ENCODE results near the gene TSPO2. TPM values are rescaled to one million over a fixed set of nuclear protein-coding genes. Genes with fewer than 3 reads are reported as not detected.

The TSPO2 gene
- total and polyA plus RNA-seq, 9 of the 15 experiments (the other 6 are each of a cell fraction or from before 2014, with no cell fraction given): not detected

- no peak for TF ChIP-seq ZNF707 (CRISPR knock-in tag; conservative IDR thresholded peaks at IDR 0.05)
- TF ChIP-seq HNRNPLL (IDR thresholded peaks at IDR 0.05; ENCODE audit: low read depth, low read length, poor library complexity, severe bottlenecking): no peak
- peak; percentile 26 for TF ChIP-seq SMARCB1 (IDR thresholded peaks at IDR 0.05; ENCODE audit: insufficient read length, low read depth)
- TF ChIP-seq XRCC5 (IDR thresholded peaks at IDR 0.05; ENCODE audit: low read depth, low read length): no peak
- TF ChIP-seq TCF3 (CRISPR knock-in tag; IDR thresholded peaks at IDR 0.05): peak; percentile 71
- no peak for TF ChIP-seq ZFPM2 (CRISPR knock-in tag; IDR thresholded peaks at IDR 0.05)
- no peak for TF ChIP-seq ZNF445 (CRISPR knock-in tag; IDR thresholded peaks at IDR 0.05; ENCODE audit: low read depth)
- no peak for TF ChIP-seq ZNF395 (CRISPR knock-in tag; IDR thresholded peaks at IDR 0.05)
- no peak for TF ChIP-seq EWSR1 (IDR thresholded peaks at IDR 0.05; ENCODE audit: borderline replicate concordance, low read depth, partially characterized antibody)
- no peak for TF ChIP-seq CREBBP (IDR thresholded peaks at IDR 0.05; ENCODE audit: low read depth, low read length)
- TF ChIP-seq ID3 (CRISPR knock-in tag; IDR thresholded peaks at IDR 0.05): no peak
- no peak for TF ChIP-seq ID3 (tag; IDR thresholded peaks at IDR 0.05)
- no peak for TF ChIP-seq TAF15 (IDR thresholded peaks at IDR 0.05; ENCODE audit: low read depth, low read length)
- no peak for TF ChIP-seq MAFK (IDR thresholded peaks at IDR 0.05; ENCODE audit: low read length)
- peak; percentile 70 for TF ChIP-seq CBFA2T3 (IDR thresholded peaks at IDR 0.05)
- no peak for TF ChIP-seq RBM22 (IDR thresholded peaks at IDR 0.05; ENCODE audit: low read depth, low read length, poor library complexity, severe bottlenecking)
- no peak for TF ChIP-seq E2F8 (IDR thresholded peaks at IDR 0.05; ENCODE audit: low read depth, partially characterized antibody)
- peak; percentile 82 for TF ChIP-seq TEAD4 (IDR thresholded peaks at IDR 0.05; ENCODE audit: low read length)
- TF ChIP-seq TEAD4 (CRISPR knock-in tag; IDR thresholded peaks at IDR 0.05; ENCODE audit: borderline replicate concordance): no peak
- no peak for TF ChIP-seq NFRKB (IDR thresholded peaks at IDR 0.05; ENCODE audit: low read depth)
- no peak for TF ChIP-seq RAD21 (CRISPR knock-in tag; conservative IDR thresholded peaks at IDR 0.05 in 1 of 2, IDR thresholded peaks at IDR 0.05 in 1 of 2)
Measured at GRCh38 chr6:40997234-40997957, 44.9 kb upstream of the TSPO2 start (continued).

All from K562 (cell line).